Mesendoderm (in vitro differentiated cells): ENCODE data around the gene TMEM72.

Experiments
- DNase-seq: peaks from one replicate; pipeline ENCODE4 v3.0.0; 2013
- H2AK5ac ChIP-seq: 2 replicates; pipeline ENCODE4 v1.6.1; 2013; ENCODE audit warnings: low read length, inconsistent platforms
- H2BK120ac ChIP-seq: 2 replicates; pipeline ENCODE4 v1.6.1; 2013; ENCODE audit warnings: low read depth, mild to moderate bottlenecking, low read length, moderate library complexity, mixed read lengths
- H2BK15ac ChIP-seq: replicated peaks from 2 replicates; pipeline ENCODE4 v1.6.1; 2013; ENCODE audit warnings: low read depth, mild to moderate bottlenecking, moderate library complexity
- H2BK5ac ChIP-seq: 2 replicates; pipeline ENCODE4 v1.6.1; 2013; ENCODE audit warnings: low read length, inconsistent platforms
- H3K18ac ChIP-seq: 2 replicates; pipeline ENCODE4 v1.6.1; 2013; ENCODE audit warnings: mild to moderate bottlenecking, low read length, mixed read lengths
- H3K23ac ChIP-seq: one replicate; pipeline ENCODE4 v1.6.1; 2013; ENCODE audit warnings: low read length
- H3K27ac ChIP-seq: 2 replicates; pipeline ENCODE4 v1.5.1; 2013; ENCODE audit warnings: low read depth, mild to moderate bottlenecking, inconsistent platforms, low read length, moderate library complexity
- H3K27me3 ChIP-seq: 2 replicates; pipeline ENCODE4 v1.6.1; 2013; ENCODE audit warnings: low read length, control low read depth, mild to moderate bottlenecking, inconsistent platforms; ENCODE audit not compliant: insufficient read depth, poor library complexity
- H3K36me3 ChIP-seq: 2 replicates; pipeline ENCODE4 v1.6.1; 2013; ENCODE audit warnings: low read length, inconsistent platforms; ENCODE audit not compliant: control insufficient read depth, insufficient read depth
- H3K4ac ChIP-seq: one replicate; pipeline ENCODE4 v1.6.1; 2013; ENCODE audit warnings: low read depth, mild to moderate bottlenecking, low read length, moderate library complexity
- H3K4me1 ChIP-seq: 2 replicates; pipeline ENCODE4 v1.6.1; 2013; ENCODE audit warnings: low read depth, low read length, inconsistent platforms; ENCODE audit not compliant: control insufficient read depth
- H3K4me2 ChIP-seq: 2 replicates; pipeline ENCODE4 v1.6.1; 2013; ENCODE audit warnings: low read length
- H3K4me3 ChIP-seq: 2 replicates; pipeline ENCODE4 v1.5.1; 2013; ENCODE audit warnings: mild to moderate bottlenecking, low read length
- H3K56ac ChIP-seq: one replicate; pipeline ENCODE4 v1.6.1; 2013; ENCODE audit warnings: low read length
- H3K79me1 ChIP-seq: 2 replicates; pipeline ENCODE4 v1.6.1; 2013; ENCODE audit warnings: low read length, inconsistent platforms
- H3K79me2 ChIP-seq: 2 replicates; pipeline ENCODE4 v1.6.1; 2013; ENCODE audit warnings: mild to moderate bottlenecking, low read length; ENCODE audit not compliant: control insufficient read depth, insufficient read depth
- H3K9ac ChIP-seq: 2 replicates; pipeline ENCODE4 v1.6.1; 2013; ENCODE audit warnings: low read length, inconsistent platforms
- H4K5ac ChIP-seq: one replicate; pipeline ENCODE4 v1.6.1; 2013; ENCODE audit warnings: low read length
- H4K8ac ChIP-seq: one replicate; pipeline ENCODE4 v1.6.1; 2013; ENCODE audit warnings: low read depth, mild to moderate bottlenecking, control low read depth, low read length, moderate library complexity
- WGBS: extraction: QIAGEN DNeasy Blood & Tissue Kit; methylation state at CpG from one replicate; pipeline ENCODE4 v1.1.7; 2013; ENCODE audit warnings: low lambda C conversion rate, missing lambda C conversion rate; ENCODE audit not compliant: insufficient coverage; ENCODE audit errors: extremely low coverage; 5-methylcytosine and 5-hydroxymethylcytosine counted together

The TMEM72 gene

GRCh38 chr10:44979281-44980191 is 68.4 kb downstream of the TMEM72 start:
- Histone ChIP-seq H3K9ac (peak overlapping the region; percentile 14), H2BK15ac (no peak overlapping the region), H2AK5ac (peak overlapping the region; percentile 33), H2BK5ac (no peak overlapping the region), H3K27me3 (no peaks in the 10 kb centered on the region), H3K79me1 (no peaks in the 10 kb centered on the region), H3K4ac (no peak overlapping the region), H3K18ac (no peak overlapping the region), H3K56ac (peak overlapping the region; percentile 76), H3K23ac (peak overlapping the region; percentile 75), H4K8ac (no peak overlapping the region), H3K79me2 (no peaks in the 10 kb centered on the region), H3K4me1 (peaks cover 8% of the 10 kb centered on the region), H3K27ac (no peak overlapping the region), H3K36me3 (no peaks in the 10 kb centered on the region), H2BK120ac (no peak overlapping the region), H4K5ac (no peak overlapping the region), H3K4me2 (no peak overlapping the region), H3K4me3 (no peak overlapping the region)
- WGBS: no CpG with 5 or more reads among the region's 13 CpGs
- no peak for DNase-seq

GRCh38 chr10:44980309-44981171 is 69.4 kb downstream of the TMEM72 start:
- peaks cover 7% of the 10 kb centered on the region for H3K4me1 ChIP-seq
- H3K9ac ChIP-seq: no peak overlapping the region
- H3K4me2 ChIP-seq: no peak overlapping the region
- H3K27me3 ChIP-seq: no peaks in the 10 kb centered on the region
- H4K8ac ChIP-seq: no peak overlapping the region
- H3K4ac ChIP-seq: no peak overlapping the region
- H2BK120ac ChIP-seq: no peak overlapping the region
- no peak overlapping the region for H2BK5ac ChIP-seq
- no peak overlapping the region for H3K18ac ChIP-seq
- DNase-seq: no peak
- no peak overlapping the region for H4K5ac ChIP-seq
- H2BK15ac ChIP-seq: no peak overlapping the region
- H3K56ac ChIP-seq: no peak overlapping the region
- no peak overlapping the region for H3K27ac ChIP-seq
- no peak overlapping the region for H3K23ac ChIP-seq
- no peaks in the 10 kb centered on the region for H3K79me1 ChIP-seq
- H3K4me3 ChIP-seq: no peak overlapping the region
- no peaks in the 10 kb centered on the region for H3K36me3 ChIP-seq
- H3K79me2 ChIP-seq: no peaks in the 10 kb centered on the region
- no peak overlapping the region for H2AK5ac ChIP-seq
- no CpG with 5 or more reads among the region's 14 CpGs for WGBS

GRCh38 chr10:44981172-44982113 is 70.3 kb downstream of the TMEM72 start:
- Histone ChIP-seq H2BK15ac (no peak overlapping the region), H3K9ac (no peak overlapping the region), H3K23ac (no peak overlapping the region), H3K4me3 (no peak overlapping the region), H3K27ac (no peak overlapping the region), H4K8ac (no peak overlapping the region), H3K27me3 (no peaks in the 10 kb centered on the region), H2BK120ac (no peak overlapping the region), H3K36me3 (no peaks in the 10 kb centered on the region), H3K4me1 (peaks cover 9% of the 10 kb centered on the region), H3K56ac (no peak overlapping the region), H3K4ac (no peak overlapping the region), H3K79me1 (no peaks in the 10 kb centered on the region), H3K4me2 (no peak overlapping the region), H2BK5ac (no peak overlapping the region), H4K5ac (no peak overlapping the region), H3K79me2 (no peaks in the 10 kb centered on the region), H3K18ac (no peak overlapping the region), H2AK5ac (no peak overlapping the region)
- WGBS: no CpG with 5 or more reads among the region's 11 CpGs
- DNase-seq: no peak

- H3K4me1 ChIP-seq: peaks cover 9% of the 10 kb centered on the region
- no peak overlapping the region for H3K4me2 ChIP-seq
- no peaks in the 10 kb centered on the region for H3K79me2 ChIP-seq
- H3K27ac ChIP-seq: no peak overlapping the region
- no peak overlapping the region for H4K8ac ChIP-seq
- H3K18ac ChIP-seq: no peak overlapping the region
- no peak for DNase-seq
- no peak overlapping the region for H2BK120ac ChIP-seq
- no peaks in the 10 kb centered on the region for H3K27me3 ChIP-seq
- no peak overlapping the region for H3K56ac ChIP-seq
- no peak overlapping the region for H3K4ac ChIP-seq
- H2BK5ac ChIP-seq: no peak overlapping the region
- H4K5ac ChIP-seq: no peak overlapping the region
- no peak overlapping the region for H2BK15ac ChIP-seq
- H3K36me3 ChIP-seq: no peaks in the 10 kb centered on the region
- H3K23ac ChIP-seq: no peak overlapping the region
- H3K79me1 ChIP-seq: no peaks in the 10 kb centered on the region
- WGBS: no CpG with 5 or more reads among the region's 9 CpGs
- H3K9ac ChIP-seq: no peak overlapping the region
- H2AK5ac ChIP-seq: no peak overlapping the region
- no peak overlapping the region for H3K4me3 ChIP-seq
These were observed 71.0 kb downstream of the TMEM72 start for GRCh38 chr10:44982114-44982460.

GRCh38 chr10:44982496-44982895 is 71.4 kb downstream of the TMEM72 start:
- H2BK120ac ChIP-seq: no peak overlapping the region
- H3K4me1 ChIP-seq: peaks cover 9% of the 10 kb centered on the region
- no peak overlapping the region for H3K4me2 ChIP-seq
- H3K23ac ChIP-seq: no peak overlapping the region
- no peak overlapping the region for H2AK5ac ChIP-seq
- no peaks in the 10 kb centered on the region for H3K79me2 ChIP-seq
- no peak overlapping the region for H3K9ac ChIP-seq
- H2BK15ac ChIP-seq: no peak overlapping the region
- no peak overlapping the region for H4K8ac ChIP-seq
- H3K4me3 ChIP-seq: no peak overlapping the region
- no peak overlapping the region for H4K5ac ChIP-seq
- no peak overlapping the region for H2BK5ac ChIP-seq
- H3K36me3 ChIP-seq: no peaks in the 10 kb centered on the region
- no peak for DNase-seq
- no CpG with 5 or more reads among the region's 9 CpGs for WGBS
- H3K4ac ChIP-seq: no peak overlapping the region
- no peaks in the 10 kb centered on the region for H3K79me1 ChIP-seq
- H3K27ac ChIP-seq: no peak overlapping the region
- H3K27me3 ChIP-seq: no peaks in the 10 kb centered on the region
- H3K18ac ChIP-seq: no peak overlapping the region
- no peak overlapping the region for H3K56ac ChIP-seq
